ENCODE results near the gene FN1.
"Not testable (repeated sequence)": the region's sequence is repeated elsewhere in the genome, so short reads cannot be mapped to it uniquely, and the experiment has no call there.

Gene FN1

DNA sequence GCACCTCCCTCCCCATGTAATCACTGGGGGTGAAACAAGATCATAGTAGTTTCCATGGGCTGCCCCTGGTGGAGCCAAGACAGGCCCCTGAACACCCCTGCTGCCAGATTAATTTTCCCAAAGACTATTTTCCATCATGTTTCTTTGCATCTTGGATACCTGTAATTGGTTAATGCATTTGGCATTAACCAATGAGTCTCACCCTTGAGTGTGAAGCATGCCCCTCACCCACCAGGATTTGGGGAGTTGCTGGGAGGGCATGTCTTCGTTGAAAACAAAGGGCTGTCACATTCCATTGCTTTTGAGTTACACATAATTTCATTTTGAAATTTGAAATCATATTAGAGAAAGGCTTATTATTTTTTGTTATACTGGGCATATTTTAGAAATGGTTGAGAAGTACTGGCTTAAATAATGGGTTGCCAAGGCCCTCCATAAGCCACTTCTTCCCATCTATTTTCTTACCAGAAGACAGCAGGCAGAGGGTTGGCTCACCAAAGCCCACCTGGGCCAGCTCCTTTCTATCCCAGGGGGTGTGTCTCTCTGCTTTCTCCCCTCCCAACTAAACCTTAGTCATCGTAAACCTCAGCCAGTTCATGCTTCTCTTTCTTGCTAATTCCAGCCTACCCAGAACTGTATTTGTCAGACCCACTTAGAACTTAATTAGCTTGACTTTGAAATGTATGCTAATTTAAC is 72.3 kb downstream of the FN1 start:
- no peak for DNase-seq

DNA sequence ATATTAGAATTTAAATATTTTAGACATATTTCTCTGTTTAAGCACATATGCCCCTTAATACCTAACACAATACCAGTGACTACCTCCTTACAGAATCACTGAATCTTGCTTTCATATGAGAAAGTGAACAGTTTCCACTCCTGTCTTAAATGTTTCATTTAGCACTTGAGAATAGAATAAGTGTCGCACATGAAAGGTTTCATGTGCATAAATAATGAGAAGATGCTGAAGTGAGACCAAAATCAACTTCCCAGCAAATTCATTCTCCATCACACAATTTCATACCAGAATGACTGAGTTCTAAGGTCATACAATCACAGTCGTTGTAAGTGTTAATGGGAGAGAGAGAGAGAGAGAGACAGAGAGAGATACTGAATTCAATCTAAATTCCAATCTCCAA is 72.8 kb downstream of the FN1 start:
- no peak for DNase-seq

DNA sequence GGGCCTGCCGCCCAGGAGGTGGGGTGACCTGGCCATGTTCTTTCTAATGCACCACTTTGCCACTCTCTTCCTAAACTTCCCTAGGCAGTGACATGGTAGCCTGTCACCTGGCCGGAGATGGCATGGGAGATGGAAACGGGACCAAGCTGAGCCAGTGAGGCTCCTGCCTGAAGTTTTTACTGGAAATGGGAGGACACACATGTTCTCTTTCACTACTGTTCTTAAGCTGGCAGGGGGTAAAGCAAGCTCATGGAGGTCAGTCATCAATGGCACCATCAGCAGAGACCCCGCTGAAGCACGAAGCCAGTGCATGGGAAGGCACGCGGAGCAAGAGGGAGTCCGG is 73.3 kb downstream of the FN1 start:
- DNase-seq, result no peak

DNA sequence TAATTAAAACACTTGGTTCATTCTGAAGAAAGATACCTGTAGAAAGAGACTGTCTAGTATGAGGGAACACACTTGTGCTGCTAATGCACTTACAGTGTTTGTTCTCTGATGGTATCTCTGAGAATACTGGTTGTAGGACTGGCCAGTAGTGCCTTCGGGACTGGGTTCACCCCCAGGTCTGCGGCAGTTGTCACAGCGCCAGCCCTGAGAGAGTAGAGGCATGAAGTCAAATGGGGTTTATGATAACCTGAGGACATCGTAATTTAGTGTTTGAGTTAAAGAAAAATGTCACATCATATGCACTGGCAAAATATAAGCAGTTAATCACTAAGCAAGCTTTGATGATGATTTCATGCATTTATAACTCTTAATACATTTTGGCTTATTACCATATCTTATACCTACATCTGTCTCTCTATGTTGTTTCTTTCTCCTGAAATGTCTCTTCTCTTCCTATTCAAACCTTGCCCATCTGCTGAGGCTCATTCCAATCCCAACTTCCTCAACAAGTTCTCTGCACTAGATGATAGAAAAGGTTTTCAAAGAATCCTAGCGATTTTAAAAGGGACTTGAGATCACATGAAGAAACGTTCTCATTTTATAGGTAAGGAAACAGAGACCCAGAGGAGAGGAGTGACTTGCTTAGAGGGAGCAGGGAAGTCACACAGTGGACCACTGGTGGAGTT is 73.8 kb downstream of the FN1 start:
- DNase-seq, result no peak

DNA sequence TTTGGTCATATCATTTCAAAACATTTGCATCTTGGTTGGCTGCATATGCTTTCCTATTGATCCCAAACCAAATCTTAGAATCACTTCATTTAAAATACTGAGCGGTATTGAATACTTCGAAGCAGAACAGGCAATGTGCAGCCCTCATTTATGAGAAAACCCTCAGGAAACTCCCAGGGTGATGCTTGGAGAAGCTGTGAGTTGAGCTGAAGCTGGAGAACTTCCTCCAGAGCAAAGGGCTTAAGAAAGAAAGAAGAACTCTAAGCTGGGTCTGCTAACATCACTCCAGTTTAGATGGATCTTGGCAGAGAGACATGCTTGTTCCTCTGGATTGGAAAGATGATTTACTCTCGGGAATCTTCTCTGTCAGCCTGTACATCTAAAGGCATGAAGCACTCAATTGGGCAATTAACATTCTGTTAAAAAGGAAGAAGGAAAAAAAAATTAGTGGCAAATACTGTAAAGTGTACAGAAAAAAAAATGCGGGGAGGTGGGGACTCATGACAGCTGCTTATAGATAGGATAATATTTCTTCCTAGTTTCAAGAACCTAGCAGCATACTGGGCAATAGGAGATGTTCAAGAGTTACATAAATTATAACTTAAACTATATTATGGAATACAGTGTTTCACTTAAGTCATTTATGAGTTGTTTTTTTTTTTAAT is 74.5 kb downstream of the FN1 start:
- no peak for DNase-seq

DNA sequence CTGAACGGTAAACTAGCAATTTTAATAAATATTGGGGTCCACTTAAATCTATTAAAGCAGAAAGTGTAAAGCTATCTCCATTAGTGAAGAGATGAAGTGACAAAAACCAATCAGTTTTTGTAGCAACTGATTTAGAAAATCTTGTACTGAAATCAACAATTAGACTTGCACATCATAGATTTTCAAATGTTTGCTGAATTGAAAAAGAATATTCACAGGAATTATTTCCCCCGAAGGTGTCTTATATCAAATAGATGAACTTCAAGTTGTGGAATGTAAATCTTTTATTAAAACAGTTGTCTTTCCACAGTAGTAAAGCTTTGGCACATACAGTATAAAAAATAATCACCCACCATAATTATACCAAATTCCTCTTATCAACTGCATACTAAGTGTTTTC is 75.3 kb downstream of the FN1 start:
- DNase-seq, result no peak

DNA sequence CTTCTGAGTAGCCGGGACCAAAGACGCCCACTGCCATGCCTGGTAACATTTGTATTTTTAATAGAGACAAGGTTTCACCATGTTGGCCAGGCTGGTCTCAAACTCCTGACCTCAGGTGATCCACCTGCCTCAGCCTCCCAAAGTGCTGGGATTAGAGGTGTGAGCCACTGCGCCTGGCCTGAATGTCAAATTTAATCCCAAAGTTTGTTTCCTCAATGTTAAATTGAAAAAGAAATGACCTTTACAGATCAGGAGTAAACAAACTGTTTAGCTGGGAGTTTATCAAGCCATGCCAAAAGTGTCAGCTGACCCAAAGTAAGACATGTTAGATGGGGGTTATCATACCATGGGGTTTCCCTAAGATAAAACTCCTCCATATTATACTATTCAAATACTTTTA is 75.8 kb downstream of the FN1 start:
- DNase-seq, result not testable (repeated sequence)

DNA sequence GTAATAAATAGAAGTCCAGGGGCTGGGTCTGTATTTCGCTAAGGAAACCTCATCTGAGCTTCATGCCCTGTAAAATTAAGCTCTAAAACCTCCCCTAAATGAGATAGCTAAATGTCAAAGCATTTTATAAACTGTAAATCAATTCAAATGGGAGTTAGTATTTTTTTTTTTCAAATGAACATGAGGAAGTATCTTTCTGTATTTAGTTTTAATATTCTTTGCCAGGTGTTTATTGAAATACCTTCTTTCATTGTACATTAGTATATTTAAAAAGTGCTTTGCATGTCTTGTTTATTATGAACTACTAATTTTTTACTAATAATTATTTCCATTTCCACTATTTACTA is 76.3 kb downstream of the FN1 start:
- DNase-seq, result no peak

DNA sequence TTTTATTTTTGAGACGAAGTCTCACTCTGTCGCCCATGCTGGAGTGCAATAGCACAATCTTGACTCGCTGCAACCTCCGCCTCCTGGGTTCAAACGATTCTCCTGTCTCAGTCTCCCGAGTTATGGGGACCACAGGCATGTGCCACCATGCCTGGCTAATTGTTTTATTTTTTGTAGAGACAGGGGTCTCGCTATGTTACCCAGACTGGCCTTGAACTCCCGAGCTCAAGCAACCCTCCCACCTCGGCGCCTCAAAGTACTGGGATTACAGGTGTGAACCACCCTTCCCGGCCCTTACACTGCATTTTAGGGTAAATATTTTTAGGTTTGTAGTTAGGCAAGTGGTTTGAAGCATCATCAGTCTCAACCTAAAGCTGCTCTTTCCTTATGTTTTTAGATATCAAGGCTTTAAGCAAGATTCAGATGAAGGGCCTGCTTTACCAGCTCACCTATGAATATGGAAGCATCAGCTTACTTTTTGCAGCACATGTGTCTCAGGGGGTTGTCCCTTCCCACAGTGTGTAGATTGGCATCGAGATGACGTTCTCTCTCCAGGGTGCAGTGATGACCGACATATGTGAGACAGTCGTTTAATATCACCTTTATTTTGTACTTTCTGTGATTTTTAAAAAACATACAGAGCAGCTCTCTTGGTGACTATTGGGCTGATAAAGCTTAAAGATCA is 76.8 kb downstream of the FN1 start:
- no peak for DNase-seq

DNA sequence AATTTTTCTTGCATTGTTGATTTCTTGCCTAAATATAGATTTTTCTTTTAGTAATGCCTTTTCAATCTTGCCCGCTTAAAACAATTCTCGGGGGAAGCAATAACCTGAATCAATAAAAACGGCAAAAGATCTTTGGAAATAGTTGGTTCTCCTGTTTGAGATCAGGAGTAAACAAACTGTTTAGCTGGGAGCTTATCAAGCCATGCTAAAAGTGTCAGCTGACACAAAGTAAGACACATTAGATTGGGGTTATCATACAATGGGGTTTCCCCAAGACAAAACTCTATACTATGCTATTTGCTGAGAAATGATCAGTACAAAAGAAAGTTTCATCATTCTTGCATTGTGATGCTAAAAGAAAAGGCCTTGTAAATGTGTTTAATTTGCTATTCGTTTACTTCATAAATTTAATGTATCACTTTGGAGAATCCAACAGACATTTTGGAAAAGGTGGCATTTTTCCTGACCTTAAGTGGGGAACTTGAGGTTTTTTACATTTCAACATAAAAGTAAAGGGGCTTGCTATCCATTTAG is 77.5 kb downstream of the FN1 start:
- no peak for DNase-seq

DNA sequence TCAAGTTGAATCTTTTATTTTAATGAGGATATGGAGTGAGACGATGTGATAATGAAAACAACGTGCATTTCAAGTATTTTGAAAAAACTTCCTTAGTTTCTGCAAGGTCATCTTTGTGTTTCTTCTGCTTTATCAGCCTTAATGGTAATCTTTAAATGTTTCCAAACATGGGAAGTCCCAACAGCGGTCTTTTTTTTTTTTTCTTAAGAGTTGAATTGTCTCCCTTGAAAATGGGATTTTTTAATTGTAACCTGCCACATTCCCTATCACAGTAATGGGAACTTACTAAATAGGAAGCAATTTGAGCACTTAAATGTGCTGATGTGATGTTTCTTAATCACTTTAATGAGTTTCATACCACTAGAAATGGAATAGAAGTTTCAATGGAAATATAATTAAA is 78.2 kb downstream of the FN1 start:
- no peak for DNase-seq

DNA sequence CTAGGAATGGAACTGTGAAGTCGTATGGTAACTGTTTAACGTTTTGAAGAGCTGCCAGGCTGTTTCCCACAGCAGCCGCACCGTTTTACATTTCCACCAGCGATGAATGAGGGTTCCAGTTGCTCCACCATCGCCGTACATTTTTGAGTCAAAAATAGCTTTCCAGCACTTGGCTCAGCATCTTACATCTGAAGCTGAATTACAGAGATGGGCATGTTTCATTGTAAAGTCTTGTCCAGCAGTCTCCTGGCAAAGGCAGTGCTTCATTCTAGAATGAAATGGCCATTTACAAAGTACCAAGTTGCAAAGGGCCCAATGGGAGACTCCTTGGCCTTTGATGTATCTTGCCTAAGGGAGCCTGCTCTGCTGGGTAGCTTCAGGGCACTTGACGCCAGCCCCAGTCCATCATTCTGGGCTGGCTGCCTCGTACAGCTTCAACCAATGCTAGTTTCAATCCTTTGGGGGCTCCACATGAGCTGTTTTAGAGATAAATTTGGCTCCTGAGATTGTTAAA is 78.9 kb downstream of the FN1 start:
- no peak for DNase-seq

DNA sequence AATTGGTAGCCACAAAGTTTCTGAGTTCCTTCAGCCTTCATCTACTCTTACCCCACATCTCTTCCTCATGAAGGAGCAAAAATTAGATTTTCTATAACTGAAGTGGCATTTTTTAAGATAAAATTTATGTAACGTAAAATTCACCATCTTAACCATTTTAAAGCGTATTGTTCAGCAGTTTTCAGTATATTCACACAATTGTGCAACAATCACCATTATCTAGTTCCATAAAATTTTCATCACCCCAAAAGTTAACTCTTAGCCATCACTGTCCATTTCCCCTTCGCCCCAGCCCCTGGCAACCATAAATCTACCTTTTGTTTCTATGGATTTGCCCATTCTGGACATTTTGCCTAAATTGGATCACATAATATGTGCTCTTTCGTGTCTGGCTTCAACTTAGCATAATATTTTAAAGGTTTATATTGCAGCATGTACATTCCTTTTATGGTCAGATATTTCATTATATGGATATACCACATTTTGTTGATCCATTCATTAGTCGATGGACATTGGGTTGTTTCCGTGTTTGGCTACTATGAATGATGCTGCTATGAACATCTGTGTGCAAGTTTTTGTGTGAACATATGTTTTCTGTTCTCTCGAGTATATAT is 79.4 kb downstream of the FN1 start:
- DNase-seq, result no peak

DNA sequence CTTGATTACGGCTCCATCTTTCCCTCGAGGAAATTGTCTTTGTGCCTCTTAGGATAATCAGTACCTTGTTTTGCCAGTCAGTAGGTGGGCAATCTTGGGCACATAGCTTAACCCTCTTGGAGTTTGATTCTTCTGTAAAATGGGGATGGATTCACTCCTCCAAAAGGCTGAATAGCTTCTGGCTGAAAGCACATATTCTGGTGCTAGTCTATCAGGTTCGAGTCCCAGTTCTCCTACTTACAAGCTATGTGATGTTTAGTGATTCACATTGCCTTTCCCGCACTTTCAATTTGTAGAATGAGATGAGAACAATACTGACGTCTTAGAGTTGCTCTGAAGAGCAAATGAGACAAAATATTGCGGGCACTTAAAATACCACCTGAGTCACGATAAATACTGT is 80.1 kb downstream of the FN1 start:
- no peak for DNase-seq

DNA sequence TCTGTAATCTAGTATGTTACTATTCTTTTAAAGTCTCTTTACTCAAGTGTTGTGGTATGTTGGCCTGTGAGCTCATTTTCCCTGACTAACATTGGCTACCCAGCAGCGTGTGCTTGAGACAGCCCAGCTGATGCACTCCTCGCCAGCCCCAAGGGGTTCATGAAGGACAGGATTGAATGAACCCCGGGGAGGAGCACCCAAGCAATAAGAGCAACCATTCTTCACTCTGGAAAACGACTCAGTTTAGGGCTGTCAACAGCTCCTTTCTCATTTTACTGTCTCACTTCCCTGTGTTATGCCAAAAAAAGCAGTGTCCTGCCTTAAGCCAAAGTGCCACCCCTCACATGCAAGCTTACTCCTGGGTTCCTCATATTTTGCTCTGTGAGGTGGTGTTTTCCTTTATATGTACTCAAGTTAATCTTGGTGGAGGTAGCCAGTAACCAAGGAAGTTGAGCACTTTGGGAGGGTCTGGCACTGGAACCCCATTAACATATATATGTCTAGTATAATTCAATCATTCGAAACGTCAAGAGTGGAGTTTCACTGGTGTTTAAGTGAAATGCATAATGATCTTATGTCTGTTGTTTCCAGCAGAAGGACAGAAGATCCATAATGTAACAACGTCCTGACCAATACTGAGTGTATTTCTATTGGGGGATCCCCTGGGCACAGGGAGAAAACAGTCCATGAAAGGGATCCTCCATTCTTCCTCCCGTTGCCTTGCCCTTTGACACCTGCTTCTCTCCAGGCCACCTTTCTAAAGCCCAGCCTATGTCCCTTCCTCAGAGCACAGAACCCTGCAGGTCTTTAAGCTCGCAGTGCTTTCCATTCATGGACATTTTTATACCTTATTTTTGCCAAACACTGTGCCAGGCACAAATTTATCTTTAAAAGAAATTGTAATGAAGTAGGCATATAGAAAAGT is 80.8 kb downstream of the FN1 start:
- no peak for DNase-seq

DNA sequence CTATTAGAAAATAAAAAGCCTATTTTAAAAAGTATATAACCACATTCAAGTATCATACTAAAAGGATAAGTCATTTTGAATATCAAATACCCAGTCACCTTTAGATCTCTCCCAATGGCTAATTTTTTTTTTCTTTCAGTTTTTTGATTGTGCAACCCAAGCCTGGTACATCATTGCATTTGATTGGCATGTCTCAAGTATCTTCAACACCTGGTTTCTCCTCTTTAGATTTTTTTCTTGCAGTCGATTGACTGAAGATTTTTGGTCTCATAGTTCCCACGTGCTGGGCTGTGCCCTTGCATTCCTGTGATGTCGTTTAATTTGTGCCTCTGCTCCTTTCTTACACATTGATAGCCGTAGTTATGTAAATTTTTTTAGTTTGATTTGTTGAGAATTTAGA is 83.3 kb downstream of the FN1 start:
- no peak for DNase-seq

DNA sequence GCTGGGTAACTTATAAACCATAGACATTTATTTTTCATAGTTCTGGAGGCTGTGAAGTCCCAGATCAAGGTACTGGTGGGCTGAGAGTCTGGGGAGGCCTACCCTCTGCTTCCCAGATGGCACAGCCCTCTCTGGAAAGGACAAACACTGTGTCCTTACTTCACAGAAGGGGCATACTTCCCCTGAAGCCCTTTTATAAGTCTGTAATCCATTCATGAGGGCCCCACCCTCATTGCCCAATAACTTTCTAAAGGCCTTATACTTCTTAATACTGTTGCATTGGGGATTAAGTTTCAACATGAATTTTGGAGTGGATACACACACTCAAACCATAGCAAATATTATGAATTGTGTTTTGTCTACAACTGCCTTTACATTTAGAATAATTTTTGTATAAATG is 88.0 kb downstream of the FN1 start:
- DNase-seq, result no peak

DNA sequence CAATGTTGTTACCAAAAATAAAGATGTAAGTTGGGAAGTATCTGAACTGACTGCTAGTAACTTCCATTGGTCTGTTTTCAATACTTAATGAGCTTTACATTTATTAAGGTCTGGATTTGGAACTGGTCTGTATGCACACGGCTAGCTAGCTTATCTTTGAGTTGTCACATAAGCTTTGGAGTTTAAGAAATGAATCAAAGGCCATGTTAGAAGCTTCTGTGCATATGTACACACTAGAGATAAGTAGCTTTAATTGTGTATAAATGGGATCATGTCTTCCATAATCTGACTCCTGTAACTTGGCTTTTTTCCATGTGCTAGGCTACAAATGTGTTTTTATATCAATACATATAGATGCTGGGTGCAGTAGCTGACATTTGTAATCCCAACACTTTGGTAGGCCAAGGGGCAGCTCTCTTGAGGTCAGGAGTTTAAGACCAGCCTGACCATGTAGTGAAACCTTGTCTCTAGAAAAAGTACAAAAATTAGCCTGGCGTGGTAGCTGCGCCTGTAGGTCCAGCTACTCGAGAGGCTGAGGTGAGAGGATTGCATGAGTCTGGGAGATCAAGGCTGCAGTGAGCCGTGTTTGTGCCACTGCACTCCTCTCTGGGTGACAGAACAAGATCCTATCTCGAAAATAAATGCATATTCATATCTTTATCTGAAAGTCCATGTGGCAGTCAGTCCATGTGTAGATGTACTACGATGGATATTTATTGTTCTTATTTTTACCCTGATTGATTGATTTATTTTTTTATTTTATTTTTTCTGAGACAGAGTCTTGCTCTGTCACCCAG is 96.8 kb downstream of the FN1 start:
- DNase-seq, result no peak

DNA sequence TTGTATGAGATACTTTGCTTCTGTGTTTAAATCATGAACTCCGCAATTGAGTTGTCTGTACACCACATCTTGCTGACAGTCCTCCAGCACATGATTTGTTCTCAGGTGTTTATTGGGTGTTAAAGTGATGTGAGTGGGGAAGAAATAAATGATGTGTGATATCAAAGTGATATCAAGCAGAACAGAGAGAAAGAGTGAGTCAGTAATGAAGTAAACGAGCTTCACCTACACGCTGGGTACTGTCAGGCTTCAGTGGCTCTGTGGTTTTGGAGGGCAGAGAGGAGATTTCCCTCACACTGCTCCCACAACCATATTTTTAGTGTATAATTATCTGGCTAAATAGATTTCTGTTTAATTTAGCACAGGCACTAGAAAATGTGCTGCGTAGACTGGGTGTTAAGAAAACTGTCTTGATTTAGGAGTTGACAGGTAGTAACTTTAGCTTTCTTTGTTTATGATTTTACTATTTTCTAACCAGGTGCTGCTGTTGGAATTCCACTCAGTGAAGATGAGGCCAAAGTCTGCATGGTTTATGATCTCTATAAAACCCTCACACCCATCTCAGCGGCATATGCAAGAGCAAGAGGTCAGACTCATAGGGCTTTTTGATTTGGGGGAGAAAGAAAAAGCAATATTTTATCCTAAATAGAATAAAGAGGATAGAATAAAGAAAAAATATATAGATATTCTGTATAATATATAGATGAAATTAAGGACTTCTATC is 102.8 kb downstream of the FN1 start:
- no peak for DNase-seq

DNA sequence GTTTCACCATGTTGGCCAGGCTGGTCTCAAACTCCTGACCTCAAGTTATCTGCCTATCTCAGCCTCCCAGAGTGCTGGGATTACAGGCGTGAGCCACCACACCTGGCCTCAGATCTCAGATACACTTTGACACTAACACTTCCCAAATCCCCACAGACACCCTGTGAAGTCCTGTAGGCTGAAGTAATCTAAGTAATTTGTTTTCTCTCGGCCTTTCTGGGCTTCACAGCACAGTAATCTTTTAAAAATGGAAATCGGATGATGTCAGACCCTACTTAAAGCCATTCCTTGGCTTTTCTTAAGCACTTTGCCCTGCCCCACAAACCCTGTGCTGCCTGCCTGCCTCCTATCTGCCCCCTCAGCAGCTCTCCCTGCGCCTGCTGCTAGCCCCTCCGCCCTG is 107.8 kb downstream of the FN1 start:
- no peak for DNase-seq
